Measurements from ENCODE around the gene TMEM266.

Gene TMEM266

GRCh38 chr15:76189106-76189505, 129.3 kb downstream of the TMEM266 start:
- no peak for DNase-seq

- DNase-seq: no peak
Measured at GRCh38 chr15:76190070-76190564, 130.3 kb downstream of the TMEM266 start.

DNA sequence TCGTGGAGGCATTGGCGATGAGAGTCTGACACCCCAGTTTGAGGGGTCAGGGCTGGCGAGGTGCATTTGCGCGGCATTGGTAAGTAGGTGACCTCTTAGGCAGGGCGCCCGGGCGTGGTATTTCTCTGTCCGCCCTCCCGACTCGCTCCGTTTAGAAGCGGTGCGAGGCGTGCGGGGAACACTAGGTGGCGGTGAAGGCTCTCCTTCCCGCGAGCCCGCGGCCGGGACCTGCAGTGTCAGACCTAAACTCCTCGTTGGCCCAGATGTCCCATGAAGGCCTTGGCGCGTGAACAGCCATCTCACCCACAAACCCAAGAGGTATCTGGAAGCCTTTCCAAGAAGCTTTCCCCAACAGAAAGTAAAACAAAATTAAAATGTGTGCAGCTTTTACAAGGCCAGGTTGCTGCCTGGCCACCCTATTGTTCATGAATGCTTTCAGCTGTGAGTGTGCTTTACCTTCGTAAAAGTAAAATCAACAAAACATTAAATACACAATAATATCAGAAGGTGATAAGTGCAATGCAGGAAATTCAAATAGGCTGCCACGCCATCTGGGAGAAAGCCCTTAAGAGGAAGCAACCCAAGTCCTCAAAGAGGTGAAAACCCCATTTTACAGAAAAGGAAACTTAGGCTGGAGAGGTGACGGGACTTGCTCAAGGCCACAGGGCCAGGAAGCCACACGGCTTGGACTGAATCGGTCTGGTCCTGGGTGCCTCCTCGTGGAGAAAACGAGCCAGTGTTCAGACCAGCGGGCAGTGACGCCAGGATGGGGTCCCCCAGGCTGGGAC, 131.2 kb downstream of the TMEM266 start:
- peak; percentile 98 for DNase-seq

DNA sequence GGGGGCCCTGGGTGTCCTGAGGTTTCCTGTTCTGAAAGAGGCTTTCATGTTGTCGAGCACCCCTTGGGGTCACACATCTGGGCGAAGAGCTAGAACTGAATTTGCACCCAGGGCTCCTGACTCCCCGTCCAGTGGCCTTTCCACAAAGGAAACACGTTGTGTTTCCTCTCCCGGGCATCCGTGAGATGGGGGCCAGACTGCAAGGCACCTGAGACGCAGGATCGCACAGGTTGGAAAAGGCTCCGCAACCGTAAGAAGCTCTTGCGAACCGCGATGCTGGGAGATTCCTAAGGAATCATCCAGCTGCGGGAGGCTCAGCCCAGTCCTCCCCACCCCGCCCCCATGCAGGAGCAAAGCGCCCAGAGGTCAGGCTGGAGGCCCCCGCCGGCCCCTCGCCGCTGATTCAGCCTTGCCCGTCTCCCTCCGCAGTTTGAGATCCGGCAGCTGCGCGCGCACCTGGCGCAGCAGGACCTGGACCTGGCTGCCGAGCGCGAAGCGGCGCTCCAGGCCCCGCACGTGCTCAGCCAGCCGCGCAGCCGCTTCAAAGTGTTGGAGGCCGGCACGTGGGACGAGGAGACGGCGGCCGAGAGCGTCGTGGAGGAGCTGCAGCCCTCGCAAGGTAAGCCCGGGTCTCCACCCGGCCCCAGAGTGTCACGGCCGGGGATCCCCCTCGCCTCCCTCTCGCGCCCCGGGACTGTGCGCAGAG, 131.9 kb downstream of the TMEM266 start:
- no peak for DNase-seq

GRCh38 chr15:76192715-76193114, 132.9 kb downstream of the TMEM266 start:
- no peak for DNase-seq

- DNase-seq: no peak
Measured at GRCh38 chr15:76193934-76194333, 134.1 kb downstream of the TMEM266 start.

DNA sequence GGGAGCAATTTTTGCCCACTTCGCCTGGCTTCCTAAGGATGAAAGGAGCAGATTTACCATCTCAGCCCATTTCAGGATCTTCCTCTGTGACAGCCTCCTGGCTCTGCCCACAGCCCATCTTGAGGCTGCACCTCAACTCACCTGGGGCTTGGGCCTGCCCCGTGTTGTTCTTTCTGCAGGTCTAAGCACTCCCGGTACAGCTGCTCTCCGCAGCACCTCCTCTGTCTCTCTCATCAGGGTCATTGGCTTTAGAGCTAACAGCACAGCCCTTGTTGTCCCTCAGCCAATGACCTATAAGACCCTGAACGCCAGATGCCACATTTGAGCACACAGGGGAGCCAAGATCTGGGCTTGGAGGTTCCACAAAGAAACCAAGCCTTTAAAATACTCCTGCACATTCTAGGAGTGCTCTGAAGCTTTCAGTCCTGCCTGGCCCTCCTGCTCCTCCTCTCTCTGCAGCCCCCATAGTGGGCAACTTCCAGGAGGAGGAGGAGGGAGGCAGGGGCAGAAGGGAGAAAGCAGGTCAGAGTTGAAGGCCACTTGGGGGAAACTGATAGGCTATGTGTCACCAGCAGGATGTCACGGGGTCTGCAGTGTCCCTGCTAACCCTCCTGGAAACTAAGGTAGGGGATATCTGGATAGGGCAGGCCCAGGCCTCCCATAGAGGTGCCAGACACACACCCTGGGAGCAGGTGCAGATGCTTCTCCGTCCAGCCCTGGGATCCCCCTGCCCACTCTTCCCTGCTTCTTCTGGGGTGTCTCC, 135.9 kb downstream of the TMEM266 start:
- no peak for DNase-seq

DNA sequence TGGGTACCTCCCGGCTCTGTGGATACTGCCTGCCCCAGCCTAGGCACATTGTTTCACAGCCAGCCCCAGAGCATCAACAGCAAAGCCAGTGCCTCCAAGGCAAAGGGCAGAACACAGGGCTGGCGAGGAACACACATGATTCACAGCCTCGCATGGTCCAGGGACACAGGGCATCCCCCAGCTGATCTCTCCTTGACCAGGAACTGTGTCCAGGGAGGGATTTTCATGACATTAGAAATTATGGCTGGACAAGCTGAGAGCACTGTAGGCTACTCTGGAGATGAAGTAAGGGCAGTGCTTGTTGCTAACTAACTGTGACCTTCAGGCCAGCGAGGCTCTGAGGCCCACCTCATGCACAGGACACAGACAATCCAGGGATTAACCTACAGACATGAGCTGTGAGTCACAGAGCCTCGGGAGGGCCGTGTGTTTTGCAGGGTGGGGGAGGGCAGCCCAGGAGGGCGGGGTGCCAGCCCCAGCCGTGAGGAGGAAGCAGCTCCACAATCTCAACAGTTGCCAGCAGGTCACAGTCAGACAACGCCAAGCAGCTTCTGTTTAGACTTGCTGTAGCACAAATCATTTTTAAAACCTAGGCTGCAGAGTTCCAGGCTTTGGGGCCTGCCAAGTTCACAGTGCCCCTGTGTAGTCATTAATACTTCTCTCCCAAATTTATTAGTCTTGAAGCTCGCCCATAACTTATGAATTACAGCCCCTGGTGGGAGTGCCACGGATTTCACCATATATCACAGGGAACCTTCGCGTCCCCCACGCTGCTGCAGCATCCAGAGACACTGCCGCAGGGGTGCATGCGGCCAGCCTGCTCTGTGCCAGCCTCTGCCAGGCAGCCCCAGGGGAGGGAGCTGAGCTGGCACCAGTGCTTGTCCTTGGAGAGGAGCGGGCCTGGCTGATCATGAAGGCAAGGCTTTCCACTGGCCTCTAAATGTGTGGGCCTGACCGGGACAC, 136.8 kb downstream of the TMEM266 start:
- no peak for DNase-seq

- no peak for DNase-seq
Measured at GRCh38 chr15:76197703-76198455, 138.1 kb downstream of the TMEM266 start.

- no peak for DNase-seq
Measured at GRCh38 chr15:76198456-76199105, 138.8 kb downstream of the TMEM266 start.

DNA sequence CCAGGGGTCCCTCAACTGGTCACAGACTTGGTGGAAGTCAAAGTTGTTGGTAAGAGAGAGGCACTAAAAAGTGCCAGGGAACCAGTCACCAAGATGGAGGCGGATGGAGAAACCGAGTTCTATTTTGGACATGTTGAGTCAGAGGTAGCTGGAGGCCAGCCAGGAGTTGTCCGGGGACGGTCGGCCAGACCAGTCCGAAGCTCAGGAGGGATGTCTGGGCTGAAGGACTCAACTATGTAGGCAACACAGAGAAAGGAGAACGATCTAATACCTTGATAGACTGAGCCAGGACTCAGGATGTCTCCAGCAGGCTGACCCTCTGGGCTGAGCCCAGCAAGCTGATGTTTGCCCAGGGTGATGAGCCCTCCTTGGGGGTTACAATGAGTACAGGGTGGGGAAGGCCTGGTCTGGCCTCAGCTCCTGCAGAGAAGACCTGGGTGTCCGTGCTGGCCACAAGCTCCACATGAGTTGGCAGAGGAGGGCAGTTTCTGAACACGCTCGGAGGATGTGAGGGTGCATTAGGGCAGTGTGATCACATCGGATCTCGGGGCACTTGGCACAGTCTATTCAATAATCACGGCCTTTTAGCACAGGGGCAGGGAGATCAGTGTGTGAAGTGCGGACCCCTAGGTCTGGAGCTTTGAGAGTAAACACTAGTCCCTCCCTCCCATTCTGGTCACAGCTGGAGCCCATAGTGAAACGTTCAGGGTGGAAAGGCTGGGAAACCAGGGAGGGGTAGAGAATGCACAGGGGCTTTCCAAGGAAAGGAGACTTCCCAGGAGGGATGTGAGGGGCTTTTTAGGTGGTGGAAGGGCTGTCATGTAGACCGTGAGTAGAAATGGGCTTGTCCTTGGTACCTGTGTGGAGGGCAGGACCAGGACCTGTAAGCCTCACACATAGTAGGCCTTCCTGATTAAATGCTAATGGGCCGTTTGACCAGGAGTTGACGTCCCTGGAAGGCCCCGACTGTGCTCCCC, 139.6 kb downstream of the TMEM266 start:
- no peak for DNase-seq

GRCh38 chr15:76200083-76200465, 140.3 kb downstream of the TMEM266 start:
- DNase-seq: no peak

GRCh38 chr15:76200641-76201105, 140.9 kb downstream of the TMEM266 start:
- no peak for DNase-seq

DNA sequence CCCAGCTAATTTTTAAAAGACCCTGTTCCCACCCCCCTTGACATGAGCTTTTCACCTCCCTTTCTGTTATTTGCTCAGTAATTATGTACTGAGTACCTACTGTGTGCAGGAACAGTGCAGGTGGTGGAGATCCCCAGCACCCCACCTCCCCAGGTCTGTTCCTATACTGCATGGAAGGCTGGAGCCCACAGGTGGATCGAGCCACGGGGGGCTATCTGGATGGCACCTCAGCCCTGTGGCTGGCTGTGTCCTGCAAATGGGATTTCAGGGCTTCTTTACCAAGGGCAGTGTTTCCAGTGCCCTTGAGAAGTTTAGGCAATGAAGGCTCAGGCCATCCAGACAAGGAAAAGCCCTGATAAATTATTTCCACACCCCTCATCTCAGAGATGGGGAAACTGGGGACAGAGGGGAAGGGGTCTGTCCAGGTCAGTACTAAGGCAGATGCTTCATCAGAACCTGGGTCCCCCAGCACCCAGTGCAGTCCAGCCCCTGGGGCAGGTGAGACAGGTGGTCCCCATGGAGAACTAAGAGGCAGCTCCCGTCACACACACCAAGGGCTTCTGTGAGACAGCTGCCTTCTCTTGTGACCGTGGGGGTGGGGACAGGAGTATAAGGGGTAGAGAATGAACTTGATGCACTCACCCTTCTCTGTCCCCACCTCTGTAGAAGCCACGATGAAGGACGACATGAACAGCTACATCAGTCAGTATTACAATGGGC, 141.9 kb downstream of the TMEM266 start:
- no peak for DNase-seq

DNA sequence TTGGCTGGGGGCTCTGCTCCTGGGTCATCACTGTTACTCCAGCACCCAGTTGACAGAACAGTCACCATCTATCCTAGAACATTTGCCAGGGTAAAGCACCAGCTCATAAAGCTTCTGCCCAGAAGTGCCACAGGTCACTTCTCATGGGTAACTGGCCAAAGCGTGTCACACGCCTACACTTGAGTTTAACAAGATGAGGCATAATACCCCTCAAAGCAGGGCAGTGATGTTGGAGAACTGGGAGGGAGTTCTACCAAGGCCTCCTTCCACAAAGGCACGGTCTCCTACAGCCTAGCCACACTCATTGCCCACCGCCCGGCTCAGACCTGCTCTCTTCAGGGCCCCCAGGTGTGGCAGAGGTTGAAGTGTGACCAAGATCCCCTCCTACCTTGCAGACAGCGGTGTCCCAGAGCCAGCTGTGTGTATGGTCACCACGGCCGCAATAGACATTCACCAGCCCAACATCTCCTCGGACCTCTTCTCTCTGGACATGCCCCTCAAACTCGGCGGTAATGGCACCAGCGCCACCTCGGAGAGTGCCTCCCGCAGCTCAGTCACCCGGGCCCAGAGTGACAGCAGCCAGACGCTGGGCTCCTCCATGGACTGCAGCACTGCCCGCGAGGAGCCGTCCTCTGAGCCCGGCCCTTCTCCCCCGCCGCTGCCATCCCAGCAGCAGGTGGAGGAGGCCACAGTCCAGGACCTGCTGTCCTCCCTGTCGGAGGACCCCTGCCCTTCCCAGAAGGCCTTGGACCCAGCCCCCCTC, 143.7 kb downstream of the TMEM266 start:
- no peak for DNase-seq

DNA sequence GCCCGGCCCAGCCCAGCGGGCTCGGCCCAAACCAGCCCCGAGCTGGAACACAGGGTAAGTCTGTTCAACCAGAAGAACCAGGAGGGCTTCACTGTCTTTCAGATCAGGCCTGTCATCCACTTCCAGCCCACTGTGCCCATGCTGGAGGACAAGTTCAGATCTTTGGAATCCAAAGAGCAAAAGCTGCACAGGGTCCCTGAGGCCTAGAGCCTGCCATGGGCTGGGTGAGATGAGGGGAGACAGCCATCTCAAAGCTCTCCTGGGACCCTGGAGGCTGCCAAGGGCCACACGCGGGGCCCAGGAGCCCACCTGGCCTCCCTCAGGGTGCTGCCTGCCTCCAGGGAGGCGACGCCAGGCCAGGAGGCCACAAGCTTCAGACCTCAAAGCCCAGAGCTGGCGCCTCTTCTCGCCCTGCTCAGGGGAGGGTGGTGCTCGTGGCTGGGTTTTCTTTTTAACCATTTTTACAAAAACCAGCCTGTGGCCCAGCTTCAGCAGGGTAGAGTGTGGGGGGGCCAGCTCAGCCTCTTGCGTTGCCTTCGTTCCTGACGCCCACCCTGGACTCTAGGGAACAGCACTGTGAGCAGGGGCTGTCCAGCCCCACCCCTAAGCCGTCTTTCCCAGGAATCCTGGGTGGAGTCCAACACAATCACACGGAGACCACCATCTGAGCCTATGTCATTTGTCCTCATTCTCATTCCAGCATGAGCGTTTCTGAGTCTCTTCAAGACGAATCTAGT, 144.5 kb downstream of the TMEM266 start:
- DNase-seq: no peak

DNA sequence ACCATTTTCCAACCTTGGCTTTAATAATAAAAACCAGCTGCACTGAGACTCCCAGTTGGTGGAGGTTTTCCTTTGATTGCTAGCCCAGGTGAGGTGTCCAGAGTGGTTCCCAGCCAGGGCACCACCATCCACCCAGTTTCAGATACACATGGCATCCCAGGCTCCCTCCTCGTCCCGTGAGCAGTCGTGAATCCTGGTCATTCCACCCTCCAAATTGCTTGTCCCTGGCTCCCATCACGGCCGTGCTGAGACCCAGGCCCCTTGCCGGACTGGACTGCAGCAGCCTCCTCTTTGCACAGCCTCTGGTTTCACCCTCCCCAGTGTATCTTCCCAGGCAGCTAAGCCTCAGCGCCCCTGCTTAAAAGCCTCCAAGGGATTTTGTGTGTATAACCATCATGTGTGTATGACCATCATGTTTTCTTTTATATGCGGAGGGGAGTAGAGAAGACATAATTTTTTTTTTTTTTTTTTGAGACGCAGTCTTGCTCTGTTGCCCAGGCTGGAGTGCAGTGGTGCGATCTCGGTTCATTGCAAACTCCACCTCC, 145.2 kb downstream of the TMEM266 start:
- no peak for DNase-seq
